Osteoblast (primary cell): ENCODE data around the gene AGPAT4. TPM values are rescaled to one million over a fixed set of nuclear protein-coding genes. Genes with fewer than 3 reads are reported as not detected.
A peak's percentile ranks its signal among the peaks of the same experiment; 100 is the strongest.

ENCODE experiments used
- DNase-seq: peaks from one replicate; pipeline ENCODE4 v3.0.0; 2011; ENCODE audit warnings: low spot score, mixed read lengths; ENCODE audit not compliant: insufficient read length; ENCODE audit errors: missing footprints
- H2AFZ ChIP-seq: 2 replicates; pipeline ENCODE4 v1.6.0; 2011; ENCODE audit warnings: mild to moderate bottlenecking, low read length
- H3K27ac ChIP-seq: 2 replicates; pipeline ENCODE4 v1.5.1; 2011; ENCODE audit warnings: mild to moderate bottlenecking, low read depth, low read length, moderate library complexity
- H3K27me3 ChIP-seq: 2 replicates; pipeline ENCODE4 v1.6.0; 2012; ENCODE audit warnings: mild to moderate bottlenecking, control low read depth, inconsistent platforms, low read length, moderate library complexity; ENCODE audit not compliant: insufficient read depth
- H3K36me3 ChIP-seq: 2 replicates; pipeline ENCODE4 v1.5.1; 2011; ENCODE audit warnings: mild to moderate bottlenecking, low read length, control low read depth, moderate library complexity; ENCODE audit not compliant: insufficient read depth
- H3K4me1 ChIP-seq: 2 replicates; pipeline ENCODE4 v1.5.1; 2011; ENCODE audit warnings: mild to moderate bottlenecking, low read length, control low read depth, moderate library complexity; ENCODE audit not compliant: insufficient read depth
- H3K4me2 ChIP-seq: 2 replicates; pipeline ENCODE4 v1.6.0; 2011; ENCODE audit warnings: mild to moderate bottlenecking, low read length; ENCODE audit not compliant: insufficient read depth
- H3K4me3 ChIP-seq: fragments of 200-600 bp; sonication (generic); 3 replicates; pipeline ENCODE4 v1.5.1; 2012; ENCODE audit warnings: mild to moderate bottlenecking, low read length, inconsistent platforms; ENCODE audit not compliant: insufficient read depth
- H3K79me2 ChIP-seq: 2 replicates; pipeline ENCODE4 v1.6.0; 2012; ENCODE audit warnings: mild to moderate bottlenecking, low read length, control low read depth, inconsistent platforms; ENCODE audit not compliant: insufficient read depth
- H3K9me3 ChIP-seq: 2 replicates; pipeline ENCODE4 v1.5.1; 2011; ENCODE audit warnings: low read depth, low read length, control low read depth
- H4K20me1 ChIP-seq: 2 replicates; pipeline ENCODE4 v1.6.0; 2012; ENCODE audit warnings: mild to moderate bottlenecking, low read length, control low read depth; ENCODE audit not compliant: insufficient read depth
- CTCF ChIP-seq: IDR thresholded peaks from 2 replicates; pipeline ENCODE4 v1.5.1; 2011; ENCODE audit warnings: mild to moderate bottlenecking, low read depth, low read length, moderate library complexity; ENCODE audit errors: extremely low read depth
- total RNA-seq: library from RNA; depleted of rRNA; stranded (reverse); fragments of >200 nt; gene quantifications from 2 replicates; pipeline ENCODE4 v1.2.3, GENCODE V29; 2012

The AGPAT4 gene
- total RNA-seq, 1 donor = 13.8 TPM

GRCh38 chr6:161139766-161140553, 133.9 kb downstream of the AGPAT4 start:
- Histone ChIP-seq H3K79me2 (no peaks in the 10 kb centered on the region), H3K4me1 (peaks cover 12% of the 10 kb centered on the region), H3K36me3 (peaks cover 9% of the 10 kb centered on the region), H3K27ac (peak overlapping the region; percentile 39), H3K9me3 (no peaks in the 10 kb centered on the region), H2AFZ (no peak overlapping the region), H3K4me3 (no peak overlapping the region), H3K4me2 (no peak overlapping the region), H3K27me3 (no peaks in the 10 kb centered on the region), H4K20me1 (no peaks in the 10 kb centered on the region)
- no peak for TF ChIP-seq CTCF
- DNase-seq = peak; percentile 77

- no peaks in the 10 kb centered on the region for H3K79me2 ChIP-seq
Observed at GRCh38 chr6:161139304-161139765, 134.5 kb downstream of the AGPAT4 start.

GRCh38 chr6:161138543-161139303, 135.1 kb downstream of the AGPAT4 start:
- Histone ChIP-seq H3K79me2 (no peaks in the 10 kb centered on the region), H3K27me3 (no peaks in the 10 kb centered on the region), H3K4me2 (no peak overlapping the region), H3K36me3 (peaks cover 9% of the 10 kb centered on the region), H3K4me3 (no peak overlapping the region), H4K20me1 (no peaks in the 10 kb centered on the region), H3K4me1 (peaks cover 12% of the 10 kb centered on the region), H3K27ac (no peak overlapping the region), H3K9me3 (no peaks in the 10 kb centered on the region), H2AFZ (no peak overlapping the region)
- no peak for TF ChIP-seq CTCF
- DNase-seq = no peak

More at GRCh38 chr6:161139304-161139765, 134.5 kb downstream of the AGPAT4 start:
- Histone ChIP-seq H3K27me3 (no peaks in the 10 kb centered on the region), H3K36me3 (peaks cover 9% of the 10 kb centered on the region), H3K4me1 (peaks cover 12% of the 10 kb centered on the region), H3K27ac (no peak overlapping the region), H2AFZ (no peak overlapping the region), H4K20me1 (no peaks in the 10 kb centered on the region), H3K4me3 (no peak overlapping the region), H3K4me2 (no peak overlapping the region), H3K9me3 (no peaks in the 10 kb centered on the region)
- TF ChIP-seq CTCF = no peak
- no peak for DNase-seq
